T-helper 1 cell (primary cell): ENCODE measurements around the gene CAPRIN1.

ENCODE experiments used
- DNase-seq, 5 donors: peaks; one replicate each; pipeline ENCODE4 v3.0.0-alpha.2; 2012 to 2020

CAPRIN1 gene

GRCh38 chr11:34145073-34145472, 93.5 kb downstream of the CAPRIN1 start:
- no peak for DNase-seq

GRCh38 chr11:34145847-34146381, 94.4 kb downstream of the CAPRIN1 start:
- DNase-seq: no peak

- DNase-seq: no peak
Observed at GRCh38 chr11:34146411-34146810, 94.9 kb downstream of the CAPRIN1 start.

GRCh38 chr11:34146866-34147265, 95.3 kb downstream of the CAPRIN1 start:
- no peak for DNase-seq

- DNase-seq: no peak
Observed at GRCh38 chr11:34147581-34147980, 96.0 kb downstream of the CAPRIN1 start.

- no peak for DNase-seq
Observed at GRCh38 chr11:34148504-34149165, 97.1 kb downstream of the CAPRIN1 start.

- no peak for DNase-seq
Observed at GRCh38 chr11:34149274-34149673, 97.7 kb downstream of the CAPRIN1 start.

GRCh38 chr11:34149786-34150185, 98.3 kb downstream of the CAPRIN1 start:
- DNase-seq: no peak

GRCh38 chr11:34150494-34151151, 99.1 kb downstream of the CAPRIN1 start:
- DNase-seq: no peak
